Esophagus squamous epithelium (tissue), 4 donors: ENCODE measurements around the gene EPHA8.

Experiments
- POLR2A ChIP-seq, 4 donors: fragments of 450-650 bp; IDR thresholded peaks; one replicate each; pipeline ENCODE4 v1.6.1; 2017; ENCODE audit warnings: antibody characterized with exemption in 4 of 4, mild to moderate bottlenecking in 4 of 4, moderate library complexity in 3 of 4
- TF ChIP-seq, protein P1 (sequence below), 6 experiments: fragments of 450-650 bp in 4 of 6; fragments of 200-600 bp in 2 of 6; sonication (generic) in 2 of 6; IDR thresholded peaks; one replicate each; pipeline ENCODE4 v1.5.1; 2016 to 2019; ENCODE audit warnings: antibody characterized with exemption in 6 of 6, mild to moderate bottlenecking in 4 of 6, moderate library complexity in 4 of 6

GRCh38 chr1:22635436-22635835, 72.1 kb downstream of the EPHA8 start:
- TF ChIP-seq, protein P1, sequence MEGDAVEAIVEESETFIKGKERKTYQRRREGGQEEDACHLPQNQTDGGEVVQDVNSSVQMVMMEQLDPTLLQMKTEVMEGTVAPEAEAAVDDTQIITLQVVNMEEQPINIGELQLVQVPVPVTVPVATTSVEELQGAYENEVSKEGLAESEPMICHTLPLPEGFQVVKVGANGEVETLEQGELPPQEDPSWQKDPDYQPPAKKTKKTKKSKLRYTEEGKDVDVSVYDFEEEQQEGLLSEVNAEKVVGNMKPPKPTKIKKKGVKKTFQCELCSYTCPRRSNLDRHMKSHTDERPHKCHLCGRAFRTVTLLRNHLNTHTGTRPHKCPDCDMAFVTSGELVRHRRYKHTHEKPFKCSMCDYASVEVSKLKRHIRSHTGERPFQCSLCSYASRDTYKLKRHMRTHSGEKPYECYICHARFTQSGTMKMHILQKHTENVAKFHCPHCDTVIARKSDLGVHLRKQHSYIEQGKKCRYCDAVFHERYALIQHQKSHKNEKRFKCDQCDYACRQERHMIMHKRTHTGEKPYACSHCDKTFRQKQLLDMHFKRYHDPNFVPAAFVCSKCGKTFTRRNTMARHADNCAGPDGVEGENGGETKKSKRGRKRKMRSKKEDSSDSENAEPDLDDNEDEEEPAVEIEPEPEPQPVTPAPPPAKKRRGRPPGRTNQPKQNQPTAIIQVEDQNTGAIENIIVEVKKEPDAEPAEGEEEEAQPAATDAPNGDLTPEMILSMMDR (IDR thresholded peaks at IDR 0.05), result no peak
- no peak for TF ChIP-seq POLR2A (IDR thresholded peaks at IDR 0.05)
